Pancreas (tissue), 10 donors: ENCODE results near the gene ACAP2. TPM values are rescaled to one million over a fixed set of nuclear protein-coding genes. Genes with fewer than 3 reads are reported as not detected.

Experiments
- ATAC-seq, 4 donors: fragments of 200-7000 bp; cut with Tn5 transposase; one replicate each; pipeline versions ENCODE4 v1.8.0 to v1.9.1; 2020; ENCODE audit warnings: mild to moderate bottlenecking in 4 of 4, moderate library complexity in 4 of 4
- DNase-seq, 6 donors: peaks; one replicate each; pipeline ENCODE4 v3.0.0-alpha.2; 2020
- FAIRE-seq: peaks from 2 replicates; lab custom pipeline; 2012; peaks lifted over from hg19 to GRCh38; lab: Jason Lieb, UNC
- H3K27ac ChIP-seq, 4 donors: fragments of 200-600 bp; sonication (generic); 1 replicate in 3 of 4; 2 replicates in 1 of 4; pipeline versions ENCODE4 v1.5.0 to v1.8.0; 2020
- H3K27me3 ChIP-seq, 4 donors: fragments of 200-600 bp; one replicate each; pipeline ENCODE4 v1.8.0; 2021
- H3K36me3 ChIP-seq, 3 donors: fragments of 200-600 bp; sonication (generic) in 1 of 3; one replicate each; pipeline versions ENCODE4 v1.5.0 to v1.8.0; 2020 to 2021
- H3K4me1 ChIP-seq, 3 donors: fragments of 200-600 bp; one replicate each; pipeline ENCODE4 v1.8.0; 2021
- H3K4me3 ChIP-seq, 4 donors: fragments of 200-600 bp; sonication (generic) in 2 of 4; one replicate each; pipeline versions ENCODE4 v1.5.0 to v1.8.0; 2020 to 2021
- H3K9me3 ChIP-seq, 4 donors: fragments of 200-600 bp; one replicate each; pipeline ENCODE4 v1.8.0; 2021
- CTCF ChIP-seq, 4 donors: fragments of 200-600 bp; sonication (generic) in 3 of 4; IDR thresholded peaks; one replicate each; pipeline versions ENCODE4 v1.5.0 to v1.8.0; 2021; ENCODE audit warnings: antibody characterized with exemption in 4 of 4
- WGBS, 2 donors: extraction: QIAGEN DNeasy Blood & Tissue Kit; methylation state at CpG; one replicate each; pipeline ENCODE4 v1.1.7; 2013; 5-methylcytosine and 5-hydroxymethylcytosine counted together
- intact Hi-C, 3 donors: fragments of 100-400 bp; cut with DNase I; formaldehyde crosslinking; loops; one replicate each; pipeline versions ENCODE4 v1.11.1 to v1.14.2; 2022
- polyA plus RNA-seq, 2 donors: library from polyadenylated mRNA; stranded (reverse); fragments of 200-250 nt; gene quantifications; one replicate each; pipeline ENCODE4 v1.2.3, GENCODE V29; 2013
- total RNA-seq, 6 donors: library from RNA; stranded (reverse); fragmentation: NEBNext Ultra II Directional in 4 of 6; extraction: Animal tissue kit (Norgen Biotek cat#: 25700) in 4 of 6; gene quantifications; one replicate each; pipeline versions ENCODE4 v1.2.1 to v1.2.4, GENCODE V29; 2021 to 2023
- donor health status: healthy with polysubstance abuse.
- donor health status: DM: no; HTN: no; CAD: no; lungs with moderate emphysema.
- donor health status: DM: no; HTN: no; CAD: no.
- donor health status: control.
- donor health status: control.
- donor health status: Bipolar disorder and iron deficiency.
- donor health status: DM: yes; HTN: yes; CAD: no.
- donor health status: DM: no; HTN: no; CAD: no.
- donor health status: DM: no; HTN: no; CAD: no.
- donor health status: DM: yes; HTN: yes; CAD: no.

The ACAP2 gene
- total and polyA plus RNA-seq, 8 donors = 4.2 to 21.1 (median 14.7) TPM

- no peak for TF ChIP-seq CTCF (IDR thresholded peaks at IDR 0.05)
- ATAC-seq (no peak), DNase-seq (no peak), FAIRE-seq (no peak)
- peaks cover 0 to 3% (median 0%) of the 10 kb centered on the region in 3 donors for H3K4me1 ChIP-seq
- no peak overlapping the region for H3K27ac ChIP-seq
- no peaks in the 10 kb centered on the region for H3K9me3 ChIP-seq
- WGBS, 2 donors = 92 to 95% methylated on average over 2 of the region's 2 CpGs
- H3K4me3 ChIP-seq = no peak overlapping the region
- intact Hi-C loops = no loop called here
- H3K36me3 ChIP-seq = no peaks in the 10 kb centered on the region
- no peaks in the 10 kb centered on the region for H3K27me3 ChIP-seq
Measured at GRCh38 chr3:195261925-195262324, 180.9 kb downstream of the ACAP2 start.

- Histone ChIP-seq H3K4me1 (peaks cover 0 to 3% (median 0%) of the 10 kb centered on the region in 3 donors), H3K4me3 (peak overlapping the region; percentile 49 to 68 (median 60)), H3K27ac (peak overlapping the region in 2 of 4 donors; percentile 19 to 34), H3K27me3 (no peaks in the 10 kb centered on the region), H3K36me3 (no peaks in the 10 kb centered on the region), H3K9me3 (no peaks in the 10 kb centered on the region)
- FAIRE-seq (no peak), ATAC-seq (peak; percentile 5 to 46 (median 18)), DNase-seq (peak in 2 of 6 donors; percentile 41 to 83)
- TF ChIP-seq CTCF (IDR thresholded peaks at IDR 0.05) = peak in 1 of 4 donors; percentile 2
- 11 to 13% methylated on average over 35 to 41 of the region's 41 CpGs for WGBS, 2 donors
- intact Hi-C loops = no loop called here
Measured at GRCh38 chr3:195260280-195260905, 182.4 kb downstream of the ACAP2 start.

- Histone ChIP-seq H3K27ac (peak overlapping the region; percentile 19 to 82 (median 75)), H3K4me1 (peaks cover 0 to 3% (median 0%) of the 10 kb centered on the region in 3 donors), H3K27me3 (no peaks in the 10 kb centered on the region), H3K36me3 (no peaks in the 10 kb centered on the region), H3K4me3 (peak overlapping the region; percentile 49 to 68 (median 60)), H3K9me3 (no peaks in the 10 kb centered on the region)
- intact Hi-C loops = loop anchor here in 2 of 3 donors (5.0 kb wide), 1 partner anchor 577 kb away; no protein-coding TSS in a partner anchor
- 7 to 9% methylated on average over 56 to 82 of the region's 82 CpGs for WGBS, 2 donors
- FAIRE-seq (no peak), ATAC-seq (peak; percentile 86 to 92 (median 91)), DNase-seq (peak; percentile 72 to 93 (median 79))
- peak; percentile 27 to 75 (median 42) for TF ChIP-seq CTCF (IDR thresholded peaks at IDR 0.05)
Measured at GRCh38 chr3:195259475-195260279, 183.1 kb downstream of the ACAP2 start.

GRCh38 chr3:195259154-195259474, 183.7 kb downstream of the ACAP2 start:
- Histone ChIP-seq H3K27me3 (no peaks in the 10 kb centered on the region), H3K4me3 (peak overlapping the region in 2 of 4 donors; percentile 66 to 68), H3K4me1 (peaks cover 0 to 3% (median 0%) of the 10 kb centered on the region in 3 donors), H3K27ac (peak overlapping the region; percentile 19 to 82 (median 75)), H3K9me3 (no peaks in the 10 kb centered on the region), H3K36me3 (no peaks in the 10 kb centered on the region)
- no peak for DNase-seq
- no peak for TF ChIP-seq CTCF (IDR thresholded peaks at IDR 0.05)
- intact Hi-C loops = loop anchor here in 2 of 3 donors (5.0 kb wide), 1 partner anchor 577 kb away; no protein-coding TSS in a partner anchor
- FAIRE-seq = no peak
- peak in 2 of 4 donors; percentile 2 to 5 for ATAC-seq
- 65 to 70% methylated on average over 7 of the region's 7 CpGs for WGBS, 2 donors
